Uterus (tissue), 4 donors: ENCODE results near the gene SPAG17. TPM values are rescaled to one million over a fixed set of nuclear protein-coding genes. Genes with fewer than 3 reads are reported as not detected.
A peak's percentile ranks its signal among the peaks of the same experiment; 100 is the strongest.

ENCODE experiments used
- DNase-seq, 2 donors: peaks; one replicate each; pipeline ENCODE4 v3.0.0-alpha.2; 2019 to 2020
- H3K27ac ChIP-seq, 2 donors: fragments of 200-600 bp; sonication (generic); 1 replicate in 1 of 2; 2 replicates in 1 of 2; pipeline ENCODE4 v1.5.1; 2016 to 2018
- H3K27me3 ChIP-seq, 2 donors: fragments of 200-600 bp; sonication (generic); one replicate each; pipeline ENCODE4 v1.5.1; 2018 to 2019; ENCODE audit warnings: control low read depth in 1 of 2
- H3K36me3 ChIP-seq, 2 donors: fragments of 200-600 bp; sonication (generic); one replicate each; pipeline ENCODE4 v1.5.1; 2019; ENCODE audit warnings: control low read depth in 1 of 2
- H3K4me1 ChIP-seq, 2 donors: fragments of 200-600 bp; sonication (generic); one replicate each; pipeline ENCODE4 v1.5.1; 2018 to 2019; ENCODE audit warnings: control low read depth in 1 of 2
- H3K4me3 ChIP-seq, 2 donors: fragments of 200-600 bp; sonication (generic); 1 replicate in 1 of 2; 2 replicates in 1 of 2; pipeline ENCODE4 v1.5.1; 2018 to 2019; ENCODE audit warnings: mild to moderate bottlenecking in 1 of 2
- H3K9me3 ChIP-seq, 2 donors: fragments of 200-600 bp; sonication (generic); one replicate each; pipeline ENCODE4 v1.5.1; 2019; ENCODE audit warnings: control low read depth in 1 of 2
- POLR2A ChIP-seq, 2 donors: fragments of 450-650 bp; IDR thresholded peaks; one replicate each; pipeline ENCODE4 v1.6.1; 2016; ENCODE audit warnings: antibody characterized with exemption in 2 of 2, mild to moderate bottlenecking in 1 of 2, moderate library complexity in 1 of 2
- intact Hi-C: fragments of 100-400 bp; cut with DNase I; formaldehyde crosslinking; loops from one replicate; pipeline ENCODE4 v1.15.1; 2023; ENCODE audit warnings: low total_unique reads
- total RNA-seq, 4 donors: library from RNA; depleted of rRNA in 3 of 4; stranded (reverse); fragments of >200 nt in 3 of 4; gene quantifications; one replicate each; pipeline versions ENCODE4 v1.1.0 to v1.2.4, GENCODE V29; 2014 to 2023
- TF ChIP-seq, protein P1 (sequence below), 4 experiments: fragments of 200-600 bp in 2 of 4; fragments of 450-650 bp in 2 of 4; sonication (generic) in 2 of 4; IDR thresholded peaks; one replicate each; pipeline ENCODE4 v1.5.1; 2016 to 2019; ENCODE audit warnings: antibody characterized with exemption in 4 of 4, mild to moderate bottlenecking in 2 of 4, moderate library complexity in 1 of 4
- donor health status: DM: yes; HTN: yes; CAD: no.

SPAG17 gene
- total RNA-seq, 4 donors from 2014 or later: 1.1 to 7.7 TPM; not detected in 2

DNA sequence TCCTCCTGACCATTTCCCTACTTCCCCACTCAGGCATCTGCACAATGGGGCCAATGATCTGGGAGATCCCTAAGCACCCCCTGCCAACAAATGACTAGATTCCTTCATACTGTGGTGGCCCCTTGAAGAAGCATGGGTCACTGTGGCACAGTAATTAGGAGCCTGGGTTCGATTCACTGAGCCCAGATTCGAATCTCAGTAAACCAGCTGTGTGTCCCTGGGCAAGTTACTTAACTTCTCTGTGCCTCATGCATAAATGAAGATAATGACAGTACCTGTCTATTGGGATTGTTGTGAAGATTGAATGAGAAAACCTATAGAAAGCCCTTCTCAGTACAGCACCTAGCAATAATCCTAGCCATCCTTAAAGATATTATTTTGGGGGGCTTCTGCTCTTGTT is 27.5 kb downstream of the SPAG17 start:
- no peak overlapping the region for H3K4me3 ChIP-seq
- no peaks in the 10 kb centered on the region for H3K4me1 ChIP-seq
- no peaks in the 10 kb centered on the region for H3K27me3 ChIP-seq
- DNase-seq: no peak
- H3K27ac ChIP-seq: no peak overlapping the region
- no peaks in the 10 kb centered on the region for H3K9me3 ChIP-seq
- intact Hi-C loops: no loop called here
- TF ChIP-seq POLR2A (IDR thresholded peaks at IDR 0.05): no peak
- TF ChIP-seq, protein P1, sequence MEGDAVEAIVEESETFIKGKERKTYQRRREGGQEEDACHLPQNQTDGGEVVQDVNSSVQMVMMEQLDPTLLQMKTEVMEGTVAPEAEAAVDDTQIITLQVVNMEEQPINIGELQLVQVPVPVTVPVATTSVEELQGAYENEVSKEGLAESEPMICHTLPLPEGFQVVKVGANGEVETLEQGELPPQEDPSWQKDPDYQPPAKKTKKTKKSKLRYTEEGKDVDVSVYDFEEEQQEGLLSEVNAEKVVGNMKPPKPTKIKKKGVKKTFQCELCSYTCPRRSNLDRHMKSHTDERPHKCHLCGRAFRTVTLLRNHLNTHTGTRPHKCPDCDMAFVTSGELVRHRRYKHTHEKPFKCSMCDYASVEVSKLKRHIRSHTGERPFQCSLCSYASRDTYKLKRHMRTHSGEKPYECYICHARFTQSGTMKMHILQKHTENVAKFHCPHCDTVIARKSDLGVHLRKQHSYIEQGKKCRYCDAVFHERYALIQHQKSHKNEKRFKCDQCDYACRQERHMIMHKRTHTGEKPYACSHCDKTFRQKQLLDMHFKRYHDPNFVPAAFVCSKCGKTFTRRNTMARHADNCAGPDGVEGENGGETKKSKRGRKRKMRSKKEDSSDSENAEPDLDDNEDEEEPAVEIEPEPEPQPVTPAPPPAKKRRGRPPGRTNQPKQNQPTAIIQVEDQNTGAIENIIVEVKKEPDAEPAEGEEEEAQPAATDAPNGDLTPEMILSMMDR (IDR thresholded peaks at IDR 0.05): no peak
- H3K36me3 ChIP-seq: no peaks in the 10 kb centered on the region

DNA sequence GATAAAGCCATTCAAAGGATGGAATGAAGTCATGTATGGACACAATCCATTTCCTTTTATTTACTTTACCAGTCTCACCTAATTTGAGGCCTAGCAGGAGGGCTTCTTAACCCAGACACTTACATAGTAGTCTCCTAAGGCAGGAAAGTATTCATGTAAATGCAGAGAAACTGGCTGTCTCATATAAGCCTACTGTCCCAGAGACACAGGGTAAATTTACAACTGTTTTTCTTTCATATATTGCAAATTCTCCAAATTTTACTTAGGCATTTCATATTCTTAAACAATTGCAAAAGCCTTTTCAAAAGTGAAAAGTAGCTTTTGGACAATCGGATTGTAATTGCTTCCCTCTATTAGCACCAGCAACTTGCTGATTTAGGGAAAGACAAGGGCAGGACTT is 29.9 kb downstream of the SPAG17 start:
- no peaks in the 10 kb centered on the region for H3K36me3 ChIP-seq
- H3K27me3 ChIP-seq: no peaks in the 10 kb centered on the region
- no peaks in the 10 kb centered on the region for H3K4me1 ChIP-seq
- H3K4me3 ChIP-seq: no peak overlapping the region
- no peak for TF ChIP-seq POLR2A (IDR thresholded peaks at IDR 0.05)
- TF ChIP-seq, protein P1 (IDR thresholded peaks at IDR 0.05): no peak
- intact Hi-C loops: no loop called here
- DNase-seq: no peak
- no peaks in the 10 kb centered on the region for H3K9me3 ChIP-seq
- H3K27ac ChIP-seq: no peak overlapping the region

DNA sequence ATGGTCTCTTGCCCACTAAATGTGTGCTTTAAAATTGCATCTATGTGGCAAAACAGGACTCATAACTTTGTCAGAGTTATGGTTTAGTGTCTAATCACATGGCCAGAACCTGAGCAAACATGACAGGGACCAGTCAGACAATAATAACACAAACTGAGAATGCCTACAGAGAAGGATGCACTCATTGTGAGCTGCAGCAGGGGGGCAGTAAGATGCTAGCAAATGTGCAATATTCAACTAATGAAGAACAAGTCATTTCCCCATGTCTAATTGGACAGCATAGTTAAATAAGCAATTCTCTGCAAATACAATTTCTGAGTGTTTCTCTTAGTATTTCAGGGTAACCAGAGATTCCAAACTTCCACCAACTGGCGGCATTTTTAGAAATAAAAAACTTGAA is 30.8 kb downstream of the SPAG17 start:
- intact Hi-C loops: no loop called here
- no peaks in the 10 kb centered on the region for H3K36me3 ChIP-seq
- no peak for DNase-seq

DNA sequence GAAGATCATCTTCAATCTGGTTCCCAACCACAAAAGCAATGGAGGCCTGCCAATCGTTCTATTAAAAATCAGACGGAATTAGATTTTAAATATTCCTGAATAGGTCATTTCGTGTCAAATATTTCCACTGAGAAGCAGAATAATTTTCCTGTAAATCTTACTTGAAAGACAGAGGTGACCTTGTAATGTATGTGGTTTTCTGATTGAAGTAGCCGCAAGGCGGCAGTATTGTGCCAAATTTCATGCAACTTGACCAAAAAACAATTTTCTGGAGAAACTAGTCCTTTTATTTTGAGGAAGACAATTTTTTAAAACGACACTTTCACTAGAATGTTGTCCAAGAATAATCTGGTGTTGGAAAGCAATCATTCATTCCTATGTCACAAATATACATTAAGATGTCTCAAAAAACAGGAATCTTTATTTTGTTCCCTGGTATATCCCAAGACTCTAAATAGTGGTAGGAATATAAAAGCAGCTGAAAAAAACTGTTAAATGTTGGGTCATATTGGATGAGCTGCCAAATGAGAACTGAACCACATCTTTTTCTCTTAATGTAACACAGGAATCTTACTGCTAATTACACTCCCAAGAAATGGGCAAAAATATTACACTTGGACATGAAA is 33.6 kb downstream of the SPAG17 start:
- TF ChIP-seq, protein P1 (IDR thresholded peaks at IDR 0.05): peak; percentile 38 to 54 (median 40)
- no peak for TF ChIP-seq POLR2A (IDR thresholded peaks at IDR 0.05)
- intact Hi-C loops: no loop called here
- Histone ChIP-seq H3K9me3 (no peaks in the 10 kb centered on the region), H3K27ac (no peak overlapping the region), H3K36me3 (no peaks in the 10 kb centered on the region), H3K4me3 (no peak overlapping the region), H3K4me1 (no peaks in the 10 kb centered on the region), H3K27me3 (no peaks in the 10 kb centered on the region)
- DNase-seq: peak in 1 of 2 donors; percentile 22

More for the DNA sequence above, 30.8 kb downstream of the SPAG17 start:
- no peak overlapping the region for H3K27ac ChIP-seq
- no peaks in the 10 kb centered on the region for H3K4me1 ChIP-seq
- no peak overlapping the region for H3K4me3 ChIP-seq
- no peaks in the 10 kb centered on the region for H3K27me3 ChIP-seq
- no peaks in the 10 kb centered on the region for H3K9me3 ChIP-seq
- no peak for TF ChIP-seq POLR2A (IDR thresholded peaks at IDR 0.05)

DNA sequence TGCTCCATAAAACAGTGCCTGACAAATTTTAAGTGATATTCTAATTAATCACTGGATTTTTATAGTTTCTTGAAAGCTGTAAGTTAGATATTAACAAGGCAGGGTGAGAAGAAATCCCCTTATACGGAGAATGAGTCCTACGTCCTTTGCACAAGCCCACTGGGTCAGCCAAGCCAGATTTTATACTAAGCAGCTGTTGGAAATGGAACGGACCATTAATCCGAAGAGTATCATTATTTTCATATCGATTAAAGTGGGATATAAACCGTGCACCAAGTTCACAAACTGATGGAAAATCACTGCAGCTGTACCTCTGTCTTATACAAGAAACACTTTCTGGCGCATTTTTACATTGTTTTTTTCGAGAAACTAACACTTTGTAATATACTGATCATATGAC is 35.2 kb downstream of the SPAG17 start:
- Histone ChIP-seq H3K9me3 (no peaks in the 10 kb centered on the region), H3K4me1 (no peaks in the 10 kb centered on the region), H3K36me3 (no peaks in the 10 kb centered on the region), H3K27me3 (no peaks in the 10 kb centered on the region), H3K27ac (no peak overlapping the region), H3K4me3 (no peak overlapping the region)
- intact Hi-C loops: no loop called here
- TF ChIP-seq POLR2A (IDR thresholded peaks at IDR 0.05): no peak
- TF ChIP-seq, protein P1 (IDR thresholded peaks at IDR 0.05): no peak
- DNase-seq: no peak

DNA sequence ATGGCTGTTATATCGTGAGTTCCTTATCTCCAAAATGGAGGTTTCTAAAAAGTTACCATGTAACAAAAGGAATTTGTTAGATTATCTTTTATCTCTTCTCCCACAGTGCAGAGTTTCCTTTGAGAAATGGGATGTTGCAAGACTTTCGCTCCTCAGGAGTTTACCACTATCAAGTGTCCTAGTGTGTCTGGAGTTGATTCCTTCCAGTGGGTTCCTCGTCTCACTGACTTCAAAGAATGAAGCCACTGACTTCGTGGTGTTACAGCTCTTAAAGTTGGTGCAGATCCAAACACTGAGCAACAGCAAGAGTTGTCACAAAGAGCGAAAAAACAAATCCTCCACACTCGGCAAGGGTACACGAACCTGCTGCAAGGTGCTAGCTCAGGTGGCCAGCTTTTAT is 37.0 kb downstream of the SPAG17 start:
- no peaks in the 10 kb centered on the region for H3K36me3 ChIP-seq
- no peaks in the 10 kb centered on the region for H3K27me3 ChIP-seq
- intact Hi-C loops: no loop called here
- H3K4me3 ChIP-seq: no peak overlapping the region
- H3K4me1 ChIP-seq: no peaks in the 10 kb centered on the region
- TF ChIP-seq, protein P1 (IDR thresholded peaks at IDR 0.05): no peak
- no peak for TF ChIP-seq POLR2A (IDR thresholded peaks at IDR 0.05)
- no peak overlapping the region for H3K27ac ChIP-seq
- H3K9me3 ChIP-seq: no peaks in the 10 kb centered on the region
- DNase-seq: no peak
